Measurements from ENCODE around the gene HEY2.
"Not testable (repeated sequence)": the region's sequence is repeated elsewhere in the genome, so short reads cannot be mapped to it uniquely, and the experiment has no call there.

The HEY2 gene

GRCh38 chr6:125797120-125797885 lies 47.9 kb downstream of the HEY2 start:
- no peak for DNase-seq

- no peak for DNase-seq
These were observed 48.5 kb downstream of the HEY2 start for GRCh38 chr6:125797886-125798444.

GRCh38 chr6:125798734-125799508 lies 49.5 kb downstream of the HEY2 start:
- DNase-seq = peak; percentile 47

GRCh38 chr6:125802383-125802782 lies 53.0 kb downstream of the HEY2 start:
- DNase-seq = no peak

- peak; percentile 31 for DNase-seq
These were observed 53.5 kb downstream of the HEY2 start for GRCh38 chr6:125802943-125803377.

GRCh38 chr6:125804264-125804663 lies 54.8 kb downstream of the HEY2 start:
- no peak for DNase-seq

- DNase-seq = not testable (repeated sequence)
These were observed 55.5 kb downstream of the HEY2 start for GRCh38 chr6:125804866-125805425.

GRCh38 chr6:125806813-125807212 lies 57.4 kb downstream of the HEY2 start:
- DNase-seq = no peak

GRCh38 chr6:125807293-125807692 lies 57.9 kb downstream of the HEY2 start:
- no peak for DNase-seq

- no peak for DNase-seq
These were observed 58.6 kb downstream of the HEY2 start for GRCh38 chr6:125808060-125808459.

- no peak for DNase-seq
These were observed 59.2 kb downstream of the HEY2 start for GRCh38 chr6:125808591-125808990.

GRCh38 chr6:125809570-125810170 lies 60.2 kb downstream of the HEY2 start:
- DNase-seq = no peak

GRCh38 chr6:125810445-125810844 lies 61.0 kb downstream of the HEY2 start:
- DNase-seq = no peak
